GM23338 (cell line): ENCODE results near the gene SDHA. TPM values are rescaled to one million over a fixed set of nuclear protein-coding genes. Genes with fewer than 3 reads are reported as not detected.

ENCODE experiments used
- EZH2 ChIP-seq: fragments of 200-600 bp; sonication (generic); IDR thresholded peaks from one replicate; pipeline ENCODE4 v1.8.0; 2017; ENCODE audit warnings: antibody characterized with exemption, mild to moderate bottlenecking, low read depth; ENCODE audit not compliant: unreplicated experiment
- JUNB ChIP-seq: IDR thresholded peaks from one replicate; pipeline ENCODE4 v1.6.1; 2016; ENCODE audit warnings: antibody characterized with exemption; ENCODE audit not compliant: unreplicated experiment
- ZNF331 ChIP-seq: fragments of 250-450 bp; sonication (Bioruptor Pico); IDR thresholded peaks from 2 replicates; pipeline ENCODE4 v1.5.0; 2020; ENCODE audit warnings: low read depth, mild to moderate bottlenecking, moderate library complexity
- polyA plus RNA-seq: library from polyadenylated mRNA; unstranded; fragments of >200 nt; fragmentation: Nextera tagmentation; extraction: Ambion mirVana; gene quantifications from 2 replicates; pipeline ENCODE4 v1.2.1, GENCODE V29; 2016
- total RNA-seq: library from RNA; depleted of rRNA; stranded (reverse); fragments of >200 nt; shearing (Covaris generic); gene quantifications from 2 replicates; pipeline ENCODE4 v1.2.3, GENCODE V29; 2014
- TF ChIP-seq, protein P1 (sequence below): fragments of 250-450 bp; sonication (Bioruptor Pico); IDR thresholded peaks from 2 replicates; pipeline ENCODE4 v1.5.0; 2020; ENCODE audit warnings: mild to moderate bottlenecking, moderate library complexity
- TF ChIP-seq, protein P2 (sequence below): IDR thresholded peaks from 2 replicates; pipeline ENCODE4 v1.6.1; 2016; ENCODE audit warnings: antibody characterized with exemption
- TF ChIP-seq, protein P3 (sequence below), 2 experiments: fragments of 200-600 bp in 1 of 2; sonication (generic) in 1 of 2; conservative IDR thresholded peaks; 2 replicates each; pipeline versions ENCODE4 v1.5.1 to v1.6.1; 2016 to 2017; ENCODE audit warnings: antibody characterized with exemption in 2 of 2, low read depth in 2 of 2, mild to moderate bottlenecking in 2 of 2, moderate library complexity in 1 of 2

Gene SDHA
- total and polyA plus RNA-seq, 2 experiments from 2014 or later = 62.2 to 70.6 TPM

DNA sequence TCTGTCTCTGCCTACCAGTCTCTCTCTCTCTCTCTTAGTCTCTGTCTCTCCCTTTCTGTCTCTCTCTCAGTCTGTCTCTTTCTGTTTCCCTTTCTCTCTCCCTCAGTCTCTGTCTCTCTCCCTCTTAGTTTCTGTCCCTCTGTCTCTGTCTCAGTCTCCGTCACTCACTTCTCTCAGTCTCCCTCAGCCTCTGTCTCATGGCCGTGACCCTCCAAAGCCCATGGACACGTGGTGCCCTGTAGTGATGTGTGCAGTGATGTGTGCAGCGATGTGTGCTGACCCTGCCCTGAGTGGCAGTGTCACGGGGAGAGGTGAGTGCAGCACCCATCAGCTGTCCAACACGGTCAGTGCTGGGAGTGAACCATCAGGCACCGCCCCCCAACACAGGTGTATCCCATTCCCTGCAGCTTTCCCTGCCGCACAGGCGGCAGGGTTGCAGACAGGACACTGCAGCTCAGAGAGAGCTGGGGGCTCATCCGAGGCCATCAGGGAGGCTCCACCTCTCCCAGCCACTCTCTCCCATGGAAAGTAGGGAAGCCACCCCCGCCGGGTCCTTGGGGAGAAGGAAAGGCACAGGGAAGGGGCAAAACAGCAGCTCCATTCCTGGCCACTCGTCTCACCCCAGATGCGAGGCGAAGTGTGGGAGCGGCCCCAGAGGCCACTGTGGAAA, 27.6 kb upstream of the SDHA start (continued):
- TF ChIP-seq, protein P1, sequence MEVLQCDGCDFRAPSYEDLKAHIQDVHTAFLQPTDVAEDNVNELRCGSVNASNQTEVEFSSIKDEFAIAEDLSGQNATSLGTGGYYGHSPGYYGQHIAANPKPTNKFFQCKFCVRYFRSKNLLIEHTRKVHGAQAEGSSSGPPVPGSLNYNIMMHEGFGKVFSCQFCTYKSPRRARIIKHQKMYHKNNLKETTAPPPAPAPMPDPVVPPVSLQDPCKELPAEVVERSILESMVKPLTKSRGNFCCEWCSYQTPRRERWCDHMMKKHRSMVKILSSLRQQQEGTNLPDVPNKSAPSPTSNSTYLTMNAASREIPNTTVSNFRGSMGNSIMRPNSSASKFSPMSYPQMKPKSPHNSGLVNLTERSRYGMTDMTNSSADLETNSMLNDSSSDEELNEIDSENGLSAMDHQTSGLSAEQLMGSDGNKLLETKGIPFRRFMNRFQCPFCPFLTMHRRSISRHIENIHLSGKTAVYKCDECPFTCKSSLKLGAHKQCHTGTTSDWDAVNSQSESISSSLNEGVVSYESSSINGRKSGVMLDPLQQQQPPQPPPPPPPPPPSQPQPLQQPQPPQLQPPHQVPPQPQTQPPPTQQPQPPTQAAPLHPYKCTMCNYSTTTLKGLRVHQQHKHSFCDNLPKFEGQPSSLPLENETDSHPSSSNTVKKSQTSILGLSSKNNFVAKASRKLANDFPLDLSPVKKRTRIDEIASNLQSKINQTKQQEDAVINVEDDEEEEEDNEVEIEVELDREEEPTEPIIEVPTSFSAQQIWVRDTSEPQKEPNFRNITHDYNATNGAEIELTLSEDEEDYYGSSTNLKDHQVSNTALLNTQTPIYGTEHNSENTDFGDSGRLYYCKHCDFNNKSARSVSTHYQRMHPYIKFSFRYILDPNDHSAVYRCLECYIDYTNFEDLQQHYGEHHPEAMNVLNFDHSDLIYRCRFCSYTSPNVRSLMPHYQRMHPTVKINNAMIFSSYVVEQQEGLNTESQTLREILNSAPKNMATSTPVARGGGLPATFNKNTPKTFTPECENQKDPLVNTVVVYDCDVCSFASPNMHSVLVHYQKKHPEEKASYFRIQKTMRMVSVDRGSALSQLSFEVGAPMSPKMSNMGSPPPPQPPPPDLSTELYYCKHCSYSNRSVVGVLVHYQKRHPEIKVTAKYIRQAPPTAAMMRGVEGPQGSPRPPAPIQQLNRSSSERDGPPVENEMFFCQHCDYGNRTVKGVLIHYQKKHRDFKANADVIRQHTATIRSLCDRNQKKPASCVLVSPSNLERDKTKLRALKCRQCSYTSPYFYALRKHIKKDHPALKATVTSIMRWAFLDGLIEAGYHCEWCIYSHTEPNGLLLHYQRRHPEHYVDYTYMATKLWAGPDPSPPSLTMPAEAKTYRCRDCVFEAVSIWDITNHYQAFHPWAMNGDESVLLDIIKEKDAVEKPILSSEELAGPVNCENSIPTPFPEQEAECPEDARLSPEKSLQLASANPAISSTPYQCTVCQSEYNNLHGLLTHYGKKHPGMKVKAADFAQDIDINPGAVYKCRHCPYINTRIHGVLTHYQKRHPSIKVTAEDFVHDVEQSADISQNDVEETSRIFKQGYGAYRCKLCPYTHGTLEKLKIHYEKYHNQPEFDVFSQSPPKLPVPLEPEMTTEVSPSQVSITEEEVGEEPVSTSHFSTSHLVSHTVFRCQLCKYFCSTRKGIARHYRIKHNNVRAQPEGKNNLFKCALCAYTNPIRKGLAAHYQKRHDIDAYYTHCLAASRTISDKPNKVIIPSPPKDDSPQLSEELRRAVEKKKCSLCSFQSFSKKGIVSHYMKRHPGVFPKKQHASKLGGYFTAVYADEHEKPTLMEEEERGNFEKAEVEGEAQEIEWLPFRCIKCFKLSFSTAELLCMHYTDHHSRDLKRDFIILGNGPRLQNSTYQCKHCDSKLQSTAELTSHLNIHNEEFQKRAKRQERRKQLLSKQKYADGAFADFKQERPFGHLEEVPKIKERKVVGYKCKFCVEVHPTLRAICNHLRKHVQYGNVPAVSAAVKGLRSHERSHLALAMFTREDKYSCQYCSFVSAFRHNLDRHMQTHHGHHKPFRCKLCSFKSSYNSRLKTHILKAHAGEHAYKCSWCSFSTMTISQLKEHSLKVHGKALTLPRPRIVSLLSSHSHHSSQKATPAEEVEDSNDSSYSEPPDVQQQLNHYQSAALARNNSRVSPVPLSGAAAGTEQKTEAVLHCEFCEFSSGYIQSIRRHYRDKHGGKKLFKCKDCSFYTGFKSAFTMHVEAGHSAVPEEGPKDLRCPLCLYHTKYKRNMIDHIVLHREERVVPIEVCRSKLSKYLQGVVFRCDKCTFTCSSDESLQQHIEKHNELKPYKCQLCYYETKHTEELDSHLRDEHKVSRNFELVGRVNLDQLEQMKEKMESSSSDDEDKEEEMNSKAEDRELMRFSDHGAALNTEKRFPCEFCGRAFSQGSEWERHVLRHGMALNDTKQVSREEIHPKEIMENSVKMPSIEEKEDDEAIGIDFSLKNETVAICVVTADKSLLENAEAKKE = no peak
- TF ChIP-seq JUNB (no peak), ZNF331 (no peak), EZH2 (no peak)
- TF ChIP-seq, protein P2, sequence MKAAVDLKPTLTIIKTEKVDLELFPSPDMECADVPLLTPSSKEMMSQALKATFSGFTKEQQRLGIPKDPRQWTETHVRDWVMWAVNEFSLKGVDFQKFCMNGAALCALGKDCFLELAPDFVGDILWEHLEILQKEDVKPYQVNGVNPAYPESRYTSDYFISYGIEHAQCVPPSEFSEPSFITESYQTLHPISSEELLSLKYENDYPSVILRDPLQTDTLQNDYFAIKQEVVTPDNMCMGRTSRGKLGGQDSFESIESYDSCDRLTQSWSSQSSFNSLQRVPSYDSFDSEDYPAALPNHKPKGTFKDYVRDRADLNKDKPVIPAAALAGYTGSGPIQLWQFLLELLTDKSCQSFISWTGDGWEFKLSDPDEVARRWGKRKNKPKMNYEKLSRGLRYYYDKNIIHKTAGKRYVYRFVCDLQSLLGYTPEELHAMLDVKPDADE = no peak
- TF ChIP-seq, protein P3, sequence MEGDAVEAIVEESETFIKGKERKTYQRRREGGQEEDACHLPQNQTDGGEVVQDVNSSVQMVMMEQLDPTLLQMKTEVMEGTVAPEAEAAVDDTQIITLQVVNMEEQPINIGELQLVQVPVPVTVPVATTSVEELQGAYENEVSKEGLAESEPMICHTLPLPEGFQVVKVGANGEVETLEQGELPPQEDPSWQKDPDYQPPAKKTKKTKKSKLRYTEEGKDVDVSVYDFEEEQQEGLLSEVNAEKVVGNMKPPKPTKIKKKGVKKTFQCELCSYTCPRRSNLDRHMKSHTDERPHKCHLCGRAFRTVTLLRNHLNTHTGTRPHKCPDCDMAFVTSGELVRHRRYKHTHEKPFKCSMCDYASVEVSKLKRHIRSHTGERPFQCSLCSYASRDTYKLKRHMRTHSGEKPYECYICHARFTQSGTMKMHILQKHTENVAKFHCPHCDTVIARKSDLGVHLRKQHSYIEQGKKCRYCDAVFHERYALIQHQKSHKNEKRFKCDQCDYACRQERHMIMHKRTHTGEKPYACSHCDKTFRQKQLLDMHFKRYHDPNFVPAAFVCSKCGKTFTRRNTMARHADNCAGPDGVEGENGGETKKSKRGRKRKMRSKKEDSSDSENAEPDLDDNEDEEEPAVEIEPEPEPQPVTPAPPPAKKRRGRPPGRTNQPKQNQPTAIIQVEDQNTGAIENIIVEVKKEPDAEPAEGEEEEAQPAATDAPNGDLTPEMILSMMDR (conservative IDR thresholded peaks at IDR 0.05; ENCODE audit: low read depth in 2 of 2) = no peak
